Mesothelial cell of epicardium (in vitro differentiated cells): ENCODE data around the gene SELENOM. TPM values are rescaled to one million over a fixed set of nuclear protein-coding genes. Genes with fewer than 3 reads are reported as not detected.

ENCODE experiments used
- DNase-seq, 2 experiments: peaks; one replicate each; pipeline ENCODE4 v3.0.0; 2021; ENCODE audit warnings: low spot score in 2 of 2; ENCODE audit not compliant: unreplicated experiment in 2 of 2
- H3K27ac Mint-ChIP-seq: 2 replicates; pipeline ENCODE4 v1.8.0; 2021; ENCODE audit warnings: mixed read lengths
- H3K27me3 Mint-ChIP-seq: 2 replicates; pipeline ENCODE4 v1.8.0; 2021; ENCODE audit warnings: low read depth, mixed read lengths
- H3K36me3 Mint-ChIP-seq: 2 replicates; pipeline ENCODE4 v1.8.0; 2021; ENCODE audit warnings: mixed read lengths
- H3K4me1 Mint-ChIP-seq: 2 replicates; pipeline ENCODE4 v1.8.0; 2021; ENCODE audit warnings: mixed read lengths
- H3K4me3 Mint-ChIP-seq: 2 replicates; pipeline ENCODE4 v1.8.0; 2021; ENCODE audit warnings: mild to moderate bottlenecking, moderate library complexity, mixed read lengths
- H3K9me3 Mint-ChIP-seq: 2 replicates; pipeline ENCODE4 v1.8.0; 2021; ENCODE audit warnings: mixed read lengths
- total RNA-seq: library from RNA; stranded (reverse); gene quantifications from 3 replicates; pipeline ENCODE4 v1.2.1, GENCODE V29; 2021
- TF ChIP-seq, protein P1 (sequence below): fragments of 200-600 bp; sonication (generic); IDR thresholded peaks from one replicate; pipeline ENCODE4 v1.5.0; 2021; ENCODE audit warnings: antibody characterized with exemption; ENCODE audit not compliant: unreplicated experiment

The SELENOM gene, protein sequence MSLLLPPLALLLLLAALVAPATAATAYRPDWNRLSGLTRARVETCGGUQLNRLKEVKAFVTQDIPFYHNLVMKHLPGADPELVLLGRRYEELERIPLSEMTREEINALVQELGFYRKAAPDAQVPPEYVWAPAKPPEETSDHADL
- total RNA-seq, result 38.8 to 40.9 TPM (median 39.7 TPM) in 3 replicates

DNA sequence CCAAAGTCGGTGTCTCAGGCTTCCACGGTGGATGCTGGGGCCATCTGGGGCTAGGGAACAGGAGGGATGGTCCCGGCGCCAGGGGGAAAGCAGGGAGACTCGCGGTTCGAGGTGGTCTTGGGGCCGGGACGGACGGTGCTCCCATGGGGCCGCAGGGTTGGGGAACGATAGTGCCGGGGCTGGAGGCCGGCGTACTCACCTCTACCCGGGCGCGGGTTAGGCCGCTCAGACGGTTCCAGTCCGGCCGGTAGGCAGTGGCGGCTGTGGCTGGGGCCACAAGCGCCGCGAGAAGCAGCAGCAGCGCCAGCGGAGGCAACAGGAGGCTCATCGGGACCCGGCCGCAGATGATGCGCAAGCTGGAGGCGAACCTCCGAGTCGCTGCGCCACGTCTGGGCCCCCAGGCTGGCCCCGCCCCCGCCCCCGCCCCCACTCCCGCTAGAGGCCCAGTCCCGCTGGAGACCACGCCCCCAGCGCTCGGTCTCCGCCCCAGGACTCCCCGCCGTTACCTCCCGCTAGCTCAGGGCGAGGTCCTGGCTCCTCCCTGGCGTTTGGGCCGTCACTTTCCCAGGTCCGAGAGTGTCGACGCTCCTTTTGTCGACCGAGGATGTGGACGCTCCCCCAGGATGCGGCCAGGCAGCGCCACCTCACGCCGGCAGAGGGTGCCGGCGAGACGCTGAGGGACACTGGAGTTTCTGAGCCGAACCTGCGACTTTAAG, at the start of gene SELENOM:
Gene SELENOM, minus strand, starts transcription at position 391 of the 716 bp plus-strand sequence. Its CDS starts 63 bp downstream, at position 328.
- Mint-ChIP-seq H3K4me1 (peaks cover 6% of the 10 kb centered on the region), H3K9me3 (no peaks in the 10 kb centered on the region), H3K27ac (peak within 1 kb of the TSS; percentile 56), H3K36me3 (peaks cover 2% of the 10 kb centered on the region), H3K4me3 (peak within 1 kb of the TSS; percentile 71), H3K27me3 (peaks cover 2% of the 10 kb centered on the region)
- TF ChIP-seq, protein P1, sequence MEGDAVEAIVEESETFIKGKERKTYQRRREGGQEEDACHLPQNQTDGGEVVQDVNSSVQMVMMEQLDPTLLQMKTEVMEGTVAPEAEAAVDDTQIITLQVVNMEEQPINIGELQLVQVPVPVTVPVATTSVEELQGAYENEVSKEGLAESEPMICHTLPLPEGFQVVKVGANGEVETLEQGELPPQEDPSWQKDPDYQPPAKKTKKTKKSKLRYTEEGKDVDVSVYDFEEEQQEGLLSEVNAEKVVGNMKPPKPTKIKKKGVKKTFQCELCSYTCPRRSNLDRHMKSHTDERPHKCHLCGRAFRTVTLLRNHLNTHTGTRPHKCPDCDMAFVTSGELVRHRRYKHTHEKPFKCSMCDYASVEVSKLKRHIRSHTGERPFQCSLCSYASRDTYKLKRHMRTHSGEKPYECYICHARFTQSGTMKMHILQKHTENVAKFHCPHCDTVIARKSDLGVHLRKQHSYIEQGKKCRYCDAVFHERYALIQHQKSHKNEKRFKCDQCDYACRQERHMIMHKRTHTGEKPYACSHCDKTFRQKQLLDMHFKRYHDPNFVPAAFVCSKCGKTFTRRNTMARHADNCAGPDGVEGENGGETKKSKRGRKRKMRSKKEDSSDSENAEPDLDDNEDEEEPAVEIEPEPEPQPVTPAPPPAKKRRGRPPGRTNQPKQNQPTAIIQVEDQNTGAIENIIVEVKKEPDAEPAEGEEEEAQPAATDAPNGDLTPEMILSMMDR, result peak; percentile 72
- peak; percentile 87 to 90 for DNase-seq

DNA sequence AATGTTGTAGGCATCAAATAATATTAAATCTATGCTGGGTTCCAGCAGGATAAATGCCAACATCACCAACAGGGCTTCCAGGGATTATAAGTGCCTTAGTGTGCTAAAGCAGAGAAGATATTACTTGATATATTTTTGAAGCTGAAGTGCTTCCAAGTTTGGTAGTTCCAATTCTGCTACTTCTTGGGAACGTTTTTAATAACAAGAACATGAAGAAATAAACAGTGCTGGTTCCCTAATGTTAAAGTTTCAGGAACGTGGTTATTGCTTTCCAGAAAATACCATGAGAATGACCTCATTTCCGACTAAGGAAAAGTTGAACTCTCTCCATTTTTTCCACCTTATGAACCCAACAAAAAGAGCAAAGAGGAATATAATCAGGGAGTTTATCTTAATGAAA, 48.1 kb upstream of the SELENOM start:
- Mint-ChIP-seq H3K9me3 (no peaks in the 10 kb centered on the region), H3K27me3 (peaks cover 17% of the 10 kb centered on the region), H3K27ac (peak overlapping the region; percentile 54), H3K4me3 (no peak overlapping the region), H3K36me3 (no peaks in the 10 kb centered on the region), H3K4me1 (peaks cover 11% of the 10 kb centered on the region)
- no peak for DNase-seq
- TF ChIP-seq, protein P1, result no peak

DNA sequence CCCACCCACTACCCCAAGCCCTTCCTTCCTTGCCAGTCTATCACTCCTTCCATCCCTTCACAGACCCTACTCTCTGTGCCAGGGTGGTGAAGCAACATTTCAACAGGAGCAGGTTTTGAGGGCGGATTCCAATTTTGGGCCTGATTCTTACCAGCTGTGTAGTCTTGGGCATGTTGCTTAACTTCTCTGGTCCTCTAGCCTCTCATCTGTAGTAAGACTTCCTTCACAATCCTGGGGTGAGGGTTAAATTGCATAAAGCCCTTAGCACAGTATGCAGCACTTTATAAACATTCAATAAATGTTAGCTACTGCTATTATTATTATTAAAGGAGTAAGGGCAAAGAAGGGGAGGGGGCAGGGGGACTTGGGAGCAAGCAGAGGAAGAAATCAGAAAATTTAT, 47.6 kb upstream of the SELENOM start:
- no peaks in the 10 kb centered on the region for H3K9me3 Mint-ChIP-seq
- H3K27ac Mint-ChIP-seq, result no peak overlapping the region
- peaks cover 17% of the 10 kb centered on the region for H3K27me3 Mint-ChIP-seq
- H3K4me1 Mint-ChIP-seq, result peaks cover 13% of the 10 kb centered on the region
- H3K4me3 Mint-ChIP-seq, result no peak overlapping the region
- TF ChIP-seq, protein P1, result no peak
- no peaks in the 10 kb centered on the region for H3K36me3 Mint-ChIP-seq
- DNase-seq, result no peak

DNA sequence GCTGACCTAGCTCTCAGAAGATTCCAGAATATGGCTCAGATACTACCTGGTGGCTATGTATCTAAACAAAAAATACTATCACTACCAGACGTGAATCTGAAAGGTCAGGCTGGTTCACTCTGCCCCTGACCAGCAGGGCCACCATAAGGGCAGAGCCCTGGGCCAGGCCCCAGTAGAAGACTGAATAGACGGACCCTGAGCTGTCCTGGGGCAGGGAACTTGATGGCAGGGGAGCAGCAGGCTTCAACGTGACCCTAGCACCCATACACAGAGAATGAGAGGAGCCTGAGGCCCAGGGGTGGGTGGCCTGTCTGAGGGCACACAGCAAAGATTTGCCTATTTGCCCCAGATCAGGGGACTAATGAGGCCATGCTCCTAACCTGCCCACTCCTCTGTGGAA, 46.0 kb upstream of the SELENOM start:
- H3K4me3 Mint-ChIP-seq, result no peak overlapping the region
- H3K4me1 Mint-ChIP-seq, result peaks cover 26% of the 10 kb centered on the region
- TF ChIP-seq, protein P1, result no peak
- no peak overlapping the region for H3K27ac Mint-ChIP-seq
- peaks cover 7% of the 10 kb centered on the region for H3K27me3 Mint-ChIP-seq
- DNase-seq, result no peak
- H3K36me3 Mint-ChIP-seq, result no peaks in the 10 kb centered on the region
- H3K9me3 Mint-ChIP-seq, result no peaks in the 10 kb centered on the region

DNA sequence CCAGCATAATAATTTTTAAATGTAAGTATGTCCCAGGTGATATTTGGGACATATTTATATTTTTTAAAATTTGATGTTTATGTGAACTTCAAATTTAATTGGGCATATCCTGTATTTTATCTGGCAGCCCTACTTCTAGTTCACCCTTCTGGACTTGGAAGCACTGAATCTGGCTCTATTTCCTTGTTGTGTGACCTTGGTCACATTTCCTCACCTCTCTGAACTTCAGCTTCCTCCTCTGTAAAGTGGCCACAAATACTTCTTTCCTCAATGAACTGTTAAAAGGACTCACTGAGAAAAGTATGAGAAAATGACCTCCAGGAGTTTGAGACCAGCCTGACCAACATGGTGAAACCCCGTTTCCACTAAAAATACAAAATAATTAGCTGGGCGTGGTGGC, 44.5 kb upstream of the SELENOM start:
- Mint-ChIP-seq H3K27me3 (no peaks in the 10 kb centered on the region), H3K9me3 (peaks cover 8% of the 10 kb centered on the region), H3K27ac (no peak overlapping the region), H3K36me3 (peaks cover 2% of the 10 kb centered on the region), H3K4me1 (peaks cover 26% of the 10 kb centered on the region), H3K4me3 (no peak overlapping the region)
- TF ChIP-seq, protein P1, result no peak
- no peak for DNase-seq
